Tibial nerve (tissue), 3 donors: ENCODE results near the gene KRT16.

Source experiments
- CTCF ChIP-seq, 5 experiments: fragments of 200-600 bp in 3 of 5; fragments of 450-650 bp in 2 of 5; sonication (generic) in 3 of 5; IDR thresholded peaks; one replicate each; pipeline ENCODE4 v1.5.1; 2016 to 2019; ENCODE audit warnings: antibody characterized with exemption in 5 of 5, mild to moderate bottlenecking in 3 of 5, moderate library complexity in 2 of 5
- POLR2A ChIP-seq, 2 donors: fragments of 450-650 bp; IDR thresholded peaks; one replicate each; pipeline ENCODE4 v1.6.1; 2017; ENCODE audit warnings: antibody characterized with exemption in 2 of 2, mild to moderate bottlenecking in 2 of 2, moderate library complexity in 2 of 2

- no peak for TF ChIP-seq POLR2A (IDR thresholded peaks at IDR 0.05)
- no peak for TF ChIP-seq CTCF (IDR thresholded peaks at IDR 0.05)
Measured at GRCh38 chr17:41581366-41582060, 31.1 kb downstream of the KRT16 start.
